NT2/D1 (cell line): Measurements from ENCODE around the gene SCART1.

Source experiments
- SUZ12 ChIP-seq: IDR thresholded peaks from 2 replicates; pipeline ENCODE4 v1.6.1; 2011; ENCODE audit not compliant: insufficient read length, insufficient read depth; ENCODE audit errors: extremely low read depth
- YY1 ChIP-seq: IDR thresholded peaks from 2 replicates; pipeline ENCODE4 v1.6.1; 2011; ENCODE audit not compliant: insufficient read length, insufficient read depth
- ZNF274 ChIP-seq: IDR thresholded peaks from 2 replicates; pipeline ENCODE4 v1.6.1; 2011; ENCODE audit warnings: mild to moderate bottlenecking, low read depth, low read length

DNA sequence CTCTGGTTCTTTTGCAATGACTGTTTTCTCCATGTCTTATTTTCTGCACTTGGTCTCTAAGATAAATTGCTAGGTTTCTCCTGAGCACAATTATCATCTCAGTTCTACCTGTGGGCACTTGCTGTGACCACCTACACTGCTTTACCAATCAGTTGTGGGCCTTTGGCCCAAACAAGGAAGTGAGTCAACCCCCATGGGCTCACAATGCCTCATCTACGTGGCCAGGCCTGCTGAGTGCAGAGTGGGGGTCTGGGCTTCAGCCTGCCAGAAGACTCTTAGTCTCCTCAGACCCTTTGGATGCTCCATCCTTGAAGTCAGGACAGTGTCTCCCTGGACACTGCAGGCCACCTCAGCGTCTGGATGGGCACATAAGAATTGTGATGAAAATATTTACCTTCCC, 20.3 kb downstream of the SCART1 start:
- TF ChIP-seq ZNF274: no peak
- TF ChIP-seq YY1: no peak
- TF ChIP-seq SUZ12: no peak
